NT2/D1 (cell line): ENCODE measurements around the gene NPTXR.
"Not testable (repeated sequence)": the region's sequence is repeated elsewhere in the genome, so short reads cannot be mapped to it uniquely, and the experiment has no call there.

Source experiments
- YY1 ChIP-seq: IDR thresholded peaks from 2 replicates; pipeline ENCODE4 v1.6.1; 2011; ENCODE audit not compliant: insufficient read length, insufficient read depth
- ZNF274 ChIP-seq: IDR thresholded peaks from 2 replicates; pipeline ENCODE4 v1.6.1; 2011; ENCODE audit warnings: mild to moderate bottlenecking, low read depth, low read length

GRCh38 chr22:38854476-38854875 is 10.6 kb upstream of the NPTXR start:
- TF ChIP-seq ZNF274, YY1: not testable (repeated sequence)
